A549 (cell line): ENCODE data around the gene GAK. TPM values are rescaled to one million over a fixed set of nuclear protein-coding genes. Genes with fewer than 3 reads are reported as not detected.

Experiments used
- ATAC-seq, 2 experiments: fragments of 200-7000 bp in 1 of 2; fragments of >200 bp in 1 of 2; cut with Nextera tagmentation in 1 of 2; cut with Tn5 transposase in 1 of 2; 3 replicates each; pipeline versions ENCODE4 v1.8.0 to v1.9.1; 2018 to 2020; ENCODE audit warnings: mild to moderate bottlenecking in 1 of 2, moderate library complexity in 1 of 2
- CTCF ChIA-PET: fragments of 300-600 bp; sonication (Branson Sonifier 250); formaldehyde crosslinking; extraction: SDS; loops from one replicate; lab custom pipeline; 2021; ENCODE audit warnings: antibody characterized with exemption, inconsistent platforms; lab: Yijun Ruan, JAX
- POLR2A ChIA-PET: fragments of 350-600 bp; formaldehyde crosslinking; extraction: SDS; loops from one replicate; lab custom pipeline; 2021; ENCODE audit warnings: antibody characterized with exemption, inconsistent platforms; lab: Yijun Ruan, JAX
- DNase-seq, 2 experiments: peaks; one replicate each; pipeline versions ENCODE4 v3.0.0 to v3.0.0-alpha.2; 2011 to 2016; ENCODE audit warnings: low read depth in 1 of 2, low spot score in 1 of 2
- FAIRE-seq: peaks from 2 replicates; lab custom pipeline; 2011; peaks lifted over from hg19 to GRCh38; lab: Jason Lieb, UNC
- H3K27ac ChIP-seq, 2 experiments: fragments of >200 bp; sonication (Bioruptor Twin); formaldehyde crosslinking; 3 replicates each; pipeline ENCODE4 v1.5.1; 2016 to 2017
- H3K4me1 ChIP-seq: fragments of >200 bp; sonication (Bioruptor Twin); formaldehyde crosslinking; 3 replicates; pipeline ENCODE4 v1.6.1; 2016
- H3K4me2 ChIP-seq: fragments of >200 bp; sonication (Bioruptor Twin); formaldehyde crosslinking; 3 replicates; pipeline ENCODE4 v1.6.1; 2016
- H3K4me3 ChIP-seq: fragments of >200 bp; sonication (Bioruptor Twin); formaldehyde crosslinking; 3 replicates; pipeline ENCODE4 v1.5.1; 2016
- H3K9me3 ChIP-seq: fragments of >200 bp; sonication (Bioruptor Twin); formaldehyde crosslinking; 3 replicates; pipeline ENCODE4 v1.6.1; 2016
- BCL3 ChIP-seq: fragments of >200 bp; sonication (Bioruptor Twin); formaldehyde crosslinking; IDR thresholded peaks from 3 replicates; pipeline ENCODE4 v1.6.1; 2016
- CTCF ChIP-seq: fragments of >200 bp; sonication (Bioruptor Twin); formaldehyde crosslinking; IDR thresholded peaks from 3 replicates; pipeline ENCODE4 v1.5.1; 2016
- EHF ChIP-seq: fragments of 250-450 bp; sonication (Bioruptor Pico); IDR thresholded peaks from 2 replicates; pipeline ENCODE4 v1.5.0; 2020; ENCODE audit warnings: mild to moderate bottlenecking
- EP300 ChIP-seq, 2 experiments: fragments of >200 bp; sonication (Bioruptor Twin); formaldehyde crosslinking; IDR thresholded peaks; 2 replicates in 1 of 2; 3 replicates in 1 of 2; pipeline ENCODE4 v1.6.1; 2016 to 2017
- FOSB ChIP-seq: fragments of 250-450 bp; sonication (Bioruptor Pico); IDR thresholded peaks from 2 replicates; pipeline ENCODE4 v1.5.0; 2020; ENCODE audit warnings: mild to moderate bottlenecking, moderate library complexity
- FOSL2 ChIP-seq, 2 experiments: fragments of 450-650 bp in 1 of 2; fragments of >200 bp in 1 of 2; sonication (Bioruptor Twin) in 1 of 2; formaldehyde crosslinking; IDR thresholded peaks; 2 replicates each; pipeline versions ENCODE4 v1.5.0 to v1.6.1; 2016 to 2020; ENCODE audit warnings: mild to moderate bottlenecking in 1 of 2, moderate library complexity in 1 of 2
- FOXS1 ChIP-seq: fragments of 250-450 bp; sonication (Bioruptor Pico); IDR thresholded peaks from 2 replicates; pipeline ENCODE4 v1.5.0; 2020; ENCODE audit warnings: mild to moderate bottlenecking, moderate library complexity
- GATA3 ChIP-seq: IDR thresholded peaks from 2 replicates; pipeline ENCODE4 v1.6.1; 2012; ENCODE audit warnings: borderline replicate concordance
- HDAC2 ChIP-seq: fragments of 200-600 bp; sonication (generic); IDR thresholded peaks from 2 replicates; pipeline ENCODE4 v1.6.1; 2016
- HOXA7 ChIP-seq: fragments of 250-450 bp; sonication (Bioruptor Pico); IDR thresholded peaks from 2 replicates; pipeline ENCODE4 v1.5.0; 2020; ENCODE audit warnings: mild to moderate bottlenecking, moderate library complexity
- JUNB ChIP-seq: fragments of >200 bp; sonication (Bioruptor Twin); formaldehyde crosslinking; IDR thresholded peaks from 2 replicates; pipeline ENCODE4 v1.6.1; 2016
- MAFK ChIP-seq: fragments of 450-650 bp; IDR thresholded peaks from 2 replicates; pipeline ENCODE4 v1.6.1; 2014; ENCODE audit not compliant: partially characterized antibody
- MYC ChIP-seq: IDR thresholded peaks from 2 replicates; pipeline ENCODE4 v1.6.1; 2012; ENCODE audit warnings: mild to moderate bottlenecking, inconsistent platforms, low read length, improper control_type of control experiment, borderline replicate concordance
- NPAS2 ChIP-seq: fragments of 250-450 bp; sonication (Bioruptor Pico); IDR thresholded peaks from 2 replicates; pipeline ENCODE4 v1.8.0; 2022; ENCODE audit warnings: mild to moderate bottlenecking, moderate library complexity, borderline replicate concordance
- PBX3 ChIP-seq: IDR thresholded peaks from 2 replicates; pipeline ENCODE4 v1.6.1; 2012
- PHF8 ChIP-seq: fragments of 200-600 bp; sonication (generic); IDR thresholded peaks from 2 replicates; pipeline ENCODE4 v1.6.1; 2016; ENCODE audit warnings: low read depth, mild to moderate bottlenecking, antibody characterized with exemption, moderate library complexity, borderline replicate concordance
- RAD21 ChIP-seq, 2 experiments: fragments of >200 bp in 1 of 2; sonication (Bioruptor Twin) in 1 of 2; formaldehyde crosslinking in 1 of 2; IDR thresholded peaks in 1 of 2; conservative IDR thresholded peaks in 1 of 2; 2 replicates in 1 of 2; 3 replicates in 1 of 2; pipeline ENCODE4 v1.6.1; 2012 to 2018; ENCODE audit warnings: inconsistent platforms in 1 of 2
- RARB ChIP-seq: fragments of 250-450 bp; sonication (Bioruptor Pico); IDR thresholded peaks from 2 replicates; pipeline ENCODE4 v1.8.0; 2021; ENCODE audit warnings: mild to moderate bottlenecking, moderate library complexity
- TFCP2L1 ChIP-seq: fragments of 250-450 bp; sonication (Bioruptor Pico); IDR thresholded peaks from 2 replicates; pipeline ENCODE4 v1.5.0; 2021; ENCODE audit warnings: mild to moderate bottlenecking
- ZNF302 ChIP-seq: fragments of 250-450 bp; sonication (Bioruptor Pico); IDR thresholded peaks from 2 replicates; pipeline ENCODE4 v1.9.0; 2021; ENCODE audit warnings: inconsistent platforms, mild to moderate bottlenecking, moderate library complexity
- WGBS: methylation state at CpG from one replicate; pipeline ENCODE4 v1.1.6; 2017; ENCODE audit errors: missing lambda C conversion rate; 5-methylcytosine and 5-hydroxymethylcytosine counted together
- polyA plus RNA-seq, 4 experiments: library from polyadenylated mRNA; depleted of rRNA in 3 of 4; stranded (reverse); fragments of >200 nt; fragmentation: RNase III in 1 of 4; extraction: RNeasy Plus Mini Kit Qiagen cat#74134 plus additional on column Dnase treatment in 1 of 4; gene quantifications; 2 replicates in 3 of 4; 3 replicates in 1 of 4; pipeline ENCODE4 v1.2.3, GENCODE V29; 2011 to 2017
- TF ChIP-seq, protein P1 (sequence below): fragments of 250-450 bp; sonication (Bioruptor Pico); IDR thresholded peaks from 2 replicates; pipeline ENCODE4 v1.5.0; 2020; ENCODE audit warnings: low read depth, mild to moderate bottlenecking, moderate library complexity

GAK gene
- polyA plus RNA-seq, 2 of the 4 experiments (the other 2 are of a cell fraction) = 13.8 to 34.3 TPM

- TF ChIP-seq HOXA7 (CRISPR knock-in tag) (no peak), CTCF (no peak), FOSL2 (IDR thresholded peaks at IDR 0.05) (no peak), FOSL2 (CRISPR knock-in tag; IDR thresholded peaks at IDR 0.05) (no peak)
- ATAC-seq = no peak
- H3K4me1 ChIP-seq = no peaks in the 10 kb centered on the region
- 95% methylated on average over 33 of the region's 45 CpGs for WGBS
- CTCF ChIA-PET = no interaction called here
- H3K9me3 ChIP-seq = no peaks in the 10 kb centered on the region
- no peak for DNase-seq
- H3K27ac ChIP-seq = no peak overlapping the region
- H3K4me2 ChIP-seq = no peak overlapping the region
- FAIRE-seq = no peak
- no peak overlapping the region for H3K4me3 ChIP-seq
- POLR2A ChIA-PET = no interaction called here
Observed at GRCh38 chr4:957581-958313, 25.6 kb upstream of the GAK start.

- ChIA-PET CTCF (no interaction called here), POLR2A (no interaction called here)
- Histone ChIP-seq H3K9me3 (no peaks in the 10 kb centered on the region), H3K4me1 (no peaks in the 10 kb centered on the region), H3K4me3 (no peak overlapping the region), H3K27ac (no peak overlapping the region), H3K4me2 (no peak overlapping the region)
- 49% methylated on average over 2 of the region's 8 CpGs for WGBS
- no peak for ATAC-seq
- FAIRE-seq = no peak
- DNase-seq = no peak
- TF ChIP-seq RAD21 (conservative IDR thresholded peaks at IDR 0.05 in 1 of 2, IDR thresholded peaks at IDR 0.05 in 1 of 2) (no peak), HDAC2 (no peak), RARB (CRISPR knock-in tag) (no peak), EP300 (IDR thresholded peaks at IDR 0.05) (no peak), FOSL2 (IDR thresholded peaks at IDR 0.05) (no peak), FOSL2 (CRISPR knock-in tag; IDR thresholded peaks at IDR 0.05) (no peak), CTCF (no peak), ZNF302 (CRISPR knock-in tag) (no peak), JUNB (no peak), NPAS2 (no peak), MAFK (no peak), FOSB (CRISPR knock-in tag) (no peak), TFCP2L1 (CRISPR knock-in tag) (no peak), GATA3 (no peak), MYC (no peak), PBX3 (no peak), PHF8 (no peak), FOXS1 (CRISPR knock-in tag) (no peak), EHF (CRISPR knock-in tag) (no peak), BCL3 (no peak)
- TF ChIP-seq, protein P1, sequence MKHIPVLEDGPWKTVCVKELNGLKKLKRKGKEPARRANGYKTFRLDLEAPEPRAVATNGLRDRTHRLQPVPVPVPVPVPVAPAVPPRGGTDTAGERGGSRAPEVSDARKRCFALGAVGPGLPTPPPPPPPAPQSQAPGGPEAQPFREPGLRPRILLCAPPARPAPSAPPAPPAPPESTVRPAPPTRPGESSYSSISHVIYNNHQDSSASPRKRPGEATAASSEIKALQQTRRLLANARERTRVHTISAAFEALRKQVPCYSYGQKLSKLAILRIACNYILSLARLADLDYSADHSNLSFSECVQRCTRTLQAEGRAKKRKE = no peak
Observed at GRCh38 chr4:957231-957580, 25.1 kb upstream of the GAK start.
